MM.1S (cell line): ENCODE measurements around the gene CCDC88A.
"Not testable (repeated sequence)": the region's sequence is repeated elsewhere in the genome, so short reads cannot be mapped to it uniquely, and the experiment has no call there.

Experiments
- CTCF ChIP-seq: fragments of 300-600 bp; sonication (generic); IDR thresholded peaks from 2 replicates; pipeline ENCODE4 v1.5.1; 2016; ENCODE audit warnings: antibody characterized with exemption, low read length, mixed read lengths
- EZH2 ChIP-seq: fragments of 300-600 bp; sonication (generic); optimal IDR thresholded peaks from 2 replicates; pipeline ENCODE3; 2017; ENCODE audit warnings: low read depth, mild to moderate bottlenecking, antibody characterized with exemption, low read length, mixed read lengths
- EZH2phosphoT487 ChIP-seq: fragments of 300-600 bp; sonication (generic); IDR thresholded peaks from 2 replicates; pipeline ENCODE4 v1.6.1; 2018; ENCODE audit warnings: antibody characterized with exemption, low read length

- TF ChIP-seq CTCF, EZH2, EZH2phosphoT487: not testable (repeated sequence)
These were observed 138.7 kb downstream of the CCDC88A start for GRCh38 chr2:55280851-55281546.
